HUES6 (cell line): Measurements from ENCODE around the gene ZNF276.
"Not testable (repeated sequence)": the region's sequence is repeated elsewhere in the genome, so short reads cannot be mapped to it uniquely, and the experiment has no call there.

Experiments
- H3K27ac ChIP-seq: 2 replicates; pipeline ENCODE4 v1.7.0; 2013; ENCODE audit warnings: low read depth, mild to moderate bottlenecking, low read length, inconsistent platforms
- H3K27me3 ChIP-seq: 2 replicates; pipeline ENCODE4 v1.6.1; 2013; ENCODE audit warnings: low read length; ENCODE audit not compliant: control insufficient read depth, insufficient read depth
- H3K36me3 ChIP-seq: 2 replicates; pipeline ENCODE4 v1.6.1; 2013; ENCODE audit warnings: low read length; ENCODE audit not compliant: control insufficient read depth, insufficient read depth
- H3K4me1 ChIP-seq: 2 replicates; pipeline ENCODE4 v1.6.1; 2013; ENCODE audit warnings: low read length; ENCODE audit not compliant: control insufficient read depth, insufficient read depth
- H3K4me3 ChIP-seq: 2 replicates; pipeline ENCODE4 v1.5.1; 2013; ENCODE audit warnings: low read depth, low read length
- H3K9ac ChIP-seq: one replicate; pipeline ENCODE4 v1.6.1; 2013; ENCODE audit warnings: mild to moderate bottlenecking, low read length
- H3K9me3 ChIP-seq: 2 replicates; pipeline ENCODE4 v1.6.1; 2013; ENCODE audit warnings: low read depth, low read length; ENCODE audit not compliant: control insufficient read depth, insufficient read depth

The ZNF276 gene

DNA sequence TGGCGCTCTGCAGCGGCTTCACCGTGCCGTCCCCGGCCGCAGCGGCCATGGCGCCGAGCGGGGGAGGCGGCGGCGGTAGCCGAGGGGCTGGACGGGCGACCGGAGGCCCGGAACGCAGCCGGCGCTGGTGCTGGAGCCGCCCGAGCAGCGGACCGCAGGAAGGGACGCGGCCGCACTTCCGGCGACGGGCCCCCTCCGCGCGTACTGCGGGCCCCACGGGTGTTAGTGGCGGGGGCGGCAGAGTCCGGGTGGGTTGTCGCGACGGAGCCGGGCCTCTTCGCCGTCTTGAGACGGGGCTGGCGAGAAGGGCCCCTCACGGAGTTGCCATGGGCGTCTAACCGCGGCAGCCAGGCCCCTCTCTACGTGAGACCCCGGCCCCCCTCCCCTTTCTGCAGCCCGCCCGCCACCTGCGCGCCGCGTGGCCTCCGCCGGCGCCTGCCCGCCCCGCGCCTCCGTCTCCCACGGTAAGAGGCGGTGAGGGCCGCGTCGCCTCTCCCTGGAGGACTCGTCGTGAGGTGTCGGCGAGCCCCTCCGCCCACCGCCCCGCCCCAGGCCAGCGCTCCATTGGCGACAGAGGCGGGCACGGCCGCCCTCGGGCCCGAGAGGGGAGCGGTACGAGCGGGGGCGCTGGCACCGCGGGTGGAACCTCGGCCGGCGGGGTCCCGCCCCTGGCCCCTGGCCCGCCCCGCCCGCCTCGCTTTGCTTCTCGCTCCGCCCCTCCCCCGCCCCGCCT lies at the start of gene ZNF276, which contains the start of gene VPS9D1:
Gene ZNF276, plus strand, starts transcription at position 725 of the 733 bp plus-strand sequence. CDS start 104 bp downstream, outside the sequence.
Gene VPS9D1, minus strand, starts transcription at position 86 of the 733 bp plus-strand sequence. Its CDS starts 37 bp downstream, at position 49.
- H3K27ac ChIP-seq: peak within 1 kb of the TSS; percentile 68; the same call in 1 of the 2 replicates
- peak within 1 kb of the TSS; percentile 86 for H3K9ac ChIP-seq
- peak within 1 kb of the TSS; percentile 86 for H3K4me3 ChIP-seq
- no peaks in the 10 kb centered on the region for H3K9me3 ChIP-seq
- H3K27me3 ChIP-seq: peaks cover 31% of the 10 kb centered on the region
- H3K4me1 ChIP-seq: peaks cover 8% of the 10 kb centered on the region
- H3K36me3 ChIP-seq: peaks cover 22% of the 10 kb centered on the region

DNA sequence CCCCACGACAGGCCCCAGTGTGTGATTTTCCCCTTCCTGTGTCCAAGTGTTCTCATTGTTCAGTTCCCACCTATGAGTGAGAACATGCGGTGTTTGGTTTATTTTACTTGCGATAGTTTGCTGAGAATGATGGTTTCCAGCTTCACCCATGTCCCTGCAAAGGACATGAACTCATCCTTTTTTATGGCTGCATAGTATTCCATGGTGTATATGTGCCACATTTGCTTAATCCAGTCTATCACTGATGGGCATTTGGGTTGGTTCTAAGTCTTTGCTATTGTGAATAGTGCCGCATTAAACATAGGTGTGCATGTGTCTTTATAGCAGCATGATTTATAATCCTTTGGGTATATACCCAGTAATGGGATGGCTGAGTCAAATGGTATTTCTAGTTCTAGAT lies 49.8 kb upstream of the ZNF276 start:
- not testable (repeated sequence) for H3K27me3 ChIP-seq, H3K4me3 ChIP-seq, H3K4me1 ChIP-seq, H3K36me3 ChIP-seq, H3K27ac ChIP-seq, H3K9ac ChIP-seq
- H3K9me3 ChIP-seq: peaks cover 18% of the 10 kb centered on the region

DNA sequence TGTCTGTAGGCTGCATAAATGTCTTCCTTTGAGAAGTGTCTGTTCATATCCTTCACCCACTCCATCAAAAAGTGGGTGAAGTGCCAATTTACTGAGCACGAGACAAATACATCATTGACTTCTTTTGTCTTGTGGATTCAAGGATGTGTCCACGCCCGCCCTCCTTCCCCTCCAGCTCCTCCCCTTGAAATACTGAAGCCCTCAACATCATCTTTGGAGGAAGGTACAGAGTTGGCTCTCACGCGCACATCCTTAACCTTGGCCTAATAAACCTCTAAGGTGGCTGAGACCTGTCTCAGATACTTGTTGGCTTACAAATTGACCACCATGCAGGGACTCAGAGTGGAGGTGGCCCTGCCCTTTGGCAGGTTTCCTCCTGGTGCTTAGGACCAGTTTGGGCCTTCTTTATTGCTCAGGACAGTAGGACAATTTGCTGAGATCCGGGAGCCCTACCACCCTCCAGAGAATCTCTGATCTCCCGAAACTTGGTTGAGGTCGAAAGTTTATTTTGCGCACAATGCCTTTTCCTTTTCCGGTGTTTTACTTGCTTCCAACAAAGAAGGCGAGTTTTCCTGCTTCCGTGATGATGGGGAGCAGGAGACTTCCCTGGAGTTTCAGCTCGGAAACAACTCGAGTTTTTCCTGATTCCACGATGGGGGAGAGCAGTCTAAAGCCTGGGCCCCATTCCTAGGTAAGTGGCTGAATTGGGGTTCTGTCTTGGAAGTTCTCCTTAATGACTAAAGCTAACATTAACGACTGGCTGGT lies 49.0 kb upstream of the ZNF276 start:
- Histone ChIP-seq H3K27ac (no peak overlapping the region), H3K27me3 (no peaks in the 10 kb centered on the region), H3K9me3 (peaks cover 21% of the 10 kb centered on the region), H3K4me1 (no peaks in the 10 kb centered on the region), H3K9ac (no peak overlapping the region), H3K36me3 (no peaks in the 10 kb centered on the region), H3K4me3 (no peak overlapping the region)

GRCh38 chr16:89678258-89678657 lies 43.1 kb upstream of the ZNF276 start:
- Histone ChIP-seq H3K27me3 (no peaks in the 10 kb centered on the region), H3K4me3 (no peak overlapping the region), H3K9ac (no peak overlapping the region), H3K9me3 (peaks cover 51% of the 10 kb centered on the region), H3K27ac (no peak overlapping the region), H3K36me3 (peaks cover 6% of the 10 kb centered on the region; the same call in 1 of the 2 replicates), H3K4me1 (no peaks in the 10 kb centered on the region)

DNA sequence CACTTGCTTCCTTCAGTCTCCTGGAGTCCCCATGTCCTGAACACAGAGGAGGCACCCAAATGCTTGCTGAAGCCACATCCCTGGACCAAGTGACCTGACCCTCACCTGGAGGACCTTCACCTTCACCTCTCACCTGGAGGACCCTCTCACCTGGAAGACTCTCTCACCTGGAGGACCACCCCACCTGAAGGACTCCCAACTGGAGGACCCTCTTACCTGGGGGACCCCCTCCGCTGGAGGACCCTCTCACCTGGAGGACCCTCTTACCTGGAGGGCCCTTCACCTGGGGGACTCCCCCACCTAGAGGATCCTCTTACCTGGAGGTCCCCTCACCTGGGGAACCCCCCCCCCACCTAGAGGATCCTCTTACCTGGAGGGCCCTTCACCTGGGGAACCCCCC lies 35.4 kb upstream of the ZNF276 start:
- H3K9ac ChIP-seq: no peak overlapping the region
- H3K27ac ChIP-seq: no peak overlapping the region

DNA sequence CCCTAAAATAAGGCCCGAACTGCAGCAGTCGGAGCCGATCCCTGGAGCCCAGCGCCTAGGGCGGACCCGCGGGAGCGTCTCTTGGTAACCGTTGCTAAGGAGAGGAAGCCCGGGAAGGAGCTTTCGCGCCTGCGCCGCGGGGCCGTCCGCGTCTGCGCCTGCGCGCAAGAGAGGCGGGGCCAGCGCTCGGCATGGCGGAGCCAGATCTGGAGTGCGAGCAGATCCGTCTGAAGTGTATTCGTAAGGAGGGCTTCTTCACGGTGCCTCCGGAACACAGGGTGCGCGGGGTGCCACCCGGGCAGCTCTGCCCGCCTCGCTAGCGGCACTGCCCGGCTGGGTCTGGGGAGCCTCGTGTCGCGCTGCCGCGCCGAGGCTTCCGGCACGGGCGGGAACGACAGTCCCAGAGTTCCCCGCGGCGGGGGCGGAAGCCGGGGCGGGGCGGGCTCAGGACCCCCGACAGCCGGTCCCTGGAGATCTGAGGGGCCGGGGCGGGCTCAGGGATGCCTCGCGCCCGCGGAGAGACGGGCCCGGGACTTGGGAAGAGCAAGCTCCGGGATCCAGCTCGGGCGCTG lies 34.7 kb upstream of the ZNF276 start, which contains the start of gene CDK10:
Gene CDK10, plus strand, starts transcription at position 170 of the 572 bp plus-strand sequence. Its CDS starts 22 bp downstream, at position 192.
- Histone ChIP-seq H3K4me3 (peak within 1 kb of the TSS; percentile 84), H3K27me3 (no peaks in the 10 kb centered on the region), H3K9me3 (peaks cover 29% of the 10 kb centered on the region), H3K36me3 (peaks cover 42% of the 10 kb centered on the region), H3K4me1 (no peaks in the 10 kb centered on the region), H3K27ac (peak within 1 kb of the TSS; percentile 70; the same call in 1 of the 2 replicates), H3K9ac (peak within 1 kb of the TSS; percentile 96)

More for the DNA sequence above, 35.4 kb upstream of the ZNF276 start:
- Histone ChIP-seq H3K4me3 (no peak overlapping the region), H3K27me3 (no peaks in the 10 kb centered on the region), H3K4me1 (no peaks in the 10 kb centered on the region), H3K9me3 (peaks cover 35% of the 10 kb centered on the region), H3K36me3 (peaks cover 36% of the 10 kb centered on the region)

DNA sequence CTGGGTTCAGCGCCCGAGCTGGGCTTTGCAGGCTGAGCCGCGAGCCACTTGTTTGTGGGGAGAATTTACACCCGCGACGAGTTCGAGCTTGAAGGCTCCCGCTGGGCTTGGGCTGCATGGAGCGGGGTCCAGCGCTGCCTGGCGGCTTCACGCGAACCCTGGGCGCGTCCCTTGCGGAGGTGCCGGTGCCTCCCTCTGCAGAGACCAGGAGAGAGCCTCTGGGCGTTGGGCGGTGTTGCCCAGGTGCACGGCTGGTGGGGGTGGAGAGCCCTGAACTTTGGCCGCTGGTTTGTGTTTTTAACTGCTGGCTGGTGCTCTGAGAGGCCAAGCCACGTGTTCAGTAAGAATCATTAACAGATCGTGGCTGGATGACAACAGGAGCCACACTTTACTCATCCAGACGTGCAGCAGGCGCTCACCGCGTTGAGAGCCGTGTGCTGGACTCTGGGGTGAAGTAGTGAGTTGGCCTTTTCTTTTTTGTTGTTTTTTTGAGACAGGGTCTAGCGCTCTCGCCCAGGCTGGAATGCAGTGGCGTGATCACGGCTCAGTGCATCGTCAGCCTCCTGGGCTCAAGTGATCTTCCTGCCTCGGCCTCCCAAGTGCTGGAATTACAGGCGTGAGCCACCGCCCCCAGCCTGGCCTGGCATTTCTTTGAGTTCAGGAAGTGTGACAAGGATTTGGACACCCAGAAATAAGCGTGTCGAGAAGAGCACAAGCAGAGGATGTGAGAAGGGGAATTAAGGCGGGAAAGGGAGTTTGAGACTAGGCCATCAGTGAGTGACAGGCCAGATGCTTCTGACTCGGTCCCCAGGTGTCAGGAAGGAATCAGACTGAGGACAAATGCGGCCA lies 34.0 kb upstream of the ZNF276 start:
- H3K27ac ChIP-seq: peak overlapping the region; percentile 70; the same call in 1 of the 2 replicates
- H3K4me3 ChIP-seq: peak overlapping the region; percentile 84
- H3K27me3 ChIP-seq: no peaks in the 10 kb centered on the region
- peak overlapping the region; percentile 63 for H3K9ac ChIP-seq
- no peaks in the 10 kb centered on the region for H3K4me1 ChIP-seq
- peaks cover 26% of the 10 kb centered on the region for H3K9me3 ChIP-seq
- peaks cover 48% of the 10 kb centered on the region for H3K36me3 ChIP-seq

- Histone ChIP-seq H3K9me3 (peaks cover 18% of the 10 kb centered on the region), H3K4me1 (no peaks in the 10 kb centered on the region), H3K27ac (no peak overlapping the region), H3K4me3 (no peak overlapping the region), H3K9ac (no peak overlapping the region), H3K27me3 (no peaks in the 10 kb centered on the region), H3K36me3 (peaks cover 50% of the 10 kb centered on the region)
Measured at GRCh38 chr16:89688395-89688794, 32.9 kb upstream of the ZNF276 start.

- Histone ChIP-seq H3K36me3 (peaks cover 53% of the 10 kb centered on the region), H3K9me3 (peaks cover 12% of the 10 kb centered on the region), H3K27ac (no peak overlapping the region), H3K27me3 (no peaks in the 10 kb centered on the region), H3K4me1 (no peaks in the 10 kb centered on the region), H3K9ac (no peak overlapping the region), H3K4me3 (no peak overlapping the region)
Measured at GRCh38 chr16:89689142-89689541, 32.2 kb upstream of the ZNF276 start.

- H3K4me3 ChIP-seq, H3K4me1 ChIP-seq, H3K27ac ChIP-seq, H3K27me3 ChIP-seq, H3K9ac ChIP-seq: not testable (repeated sequence)
- peaks cover 55% of the 10 kb centered on the region for H3K36me3 ChIP-seq
- peaks cover 11% of the 10 kb centered on the region for H3K9me3 ChIP-seq
Measured at GRCh38 chr16:89689621-89690020, 31.7 kb upstream of the ZNF276 start.
